ENCODE results near the gene COQ7.

COQ7 gene

GRCh38 chr16:19115148-19116021 lies 48.0 kb downstream of the COQ7 start:
- DNase-seq (ENCODE audit: low read depth), result no peak
- TF ChIP-seq, protein P1, sequence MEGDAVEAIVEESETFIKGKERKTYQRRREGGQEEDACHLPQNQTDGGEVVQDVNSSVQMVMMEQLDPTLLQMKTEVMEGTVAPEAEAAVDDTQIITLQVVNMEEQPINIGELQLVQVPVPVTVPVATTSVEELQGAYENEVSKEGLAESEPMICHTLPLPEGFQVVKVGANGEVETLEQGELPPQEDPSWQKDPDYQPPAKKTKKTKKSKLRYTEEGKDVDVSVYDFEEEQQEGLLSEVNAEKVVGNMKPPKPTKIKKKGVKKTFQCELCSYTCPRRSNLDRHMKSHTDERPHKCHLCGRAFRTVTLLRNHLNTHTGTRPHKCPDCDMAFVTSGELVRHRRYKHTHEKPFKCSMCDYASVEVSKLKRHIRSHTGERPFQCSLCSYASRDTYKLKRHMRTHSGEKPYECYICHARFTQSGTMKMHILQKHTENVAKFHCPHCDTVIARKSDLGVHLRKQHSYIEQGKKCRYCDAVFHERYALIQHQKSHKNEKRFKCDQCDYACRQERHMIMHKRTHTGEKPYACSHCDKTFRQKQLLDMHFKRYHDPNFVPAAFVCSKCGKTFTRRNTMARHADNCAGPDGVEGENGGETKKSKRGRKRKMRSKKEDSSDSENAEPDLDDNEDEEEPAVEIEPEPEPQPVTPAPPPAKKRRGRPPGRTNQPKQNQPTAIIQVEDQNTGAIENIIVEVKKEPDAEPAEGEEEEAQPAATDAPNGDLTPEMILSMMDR (IDR thresholded peaks at IDR 0.05; ENCODE audit: control insufficient read depth, insufficient read depth, low read depth, low read length, missing control alignments), result peak; percentile 32
- H3K4me3 ChIP-seq (ENCODE audit: control insufficient read depth, low read depth, low read length), result peak overlapping the region; percentile 68

DNA sequence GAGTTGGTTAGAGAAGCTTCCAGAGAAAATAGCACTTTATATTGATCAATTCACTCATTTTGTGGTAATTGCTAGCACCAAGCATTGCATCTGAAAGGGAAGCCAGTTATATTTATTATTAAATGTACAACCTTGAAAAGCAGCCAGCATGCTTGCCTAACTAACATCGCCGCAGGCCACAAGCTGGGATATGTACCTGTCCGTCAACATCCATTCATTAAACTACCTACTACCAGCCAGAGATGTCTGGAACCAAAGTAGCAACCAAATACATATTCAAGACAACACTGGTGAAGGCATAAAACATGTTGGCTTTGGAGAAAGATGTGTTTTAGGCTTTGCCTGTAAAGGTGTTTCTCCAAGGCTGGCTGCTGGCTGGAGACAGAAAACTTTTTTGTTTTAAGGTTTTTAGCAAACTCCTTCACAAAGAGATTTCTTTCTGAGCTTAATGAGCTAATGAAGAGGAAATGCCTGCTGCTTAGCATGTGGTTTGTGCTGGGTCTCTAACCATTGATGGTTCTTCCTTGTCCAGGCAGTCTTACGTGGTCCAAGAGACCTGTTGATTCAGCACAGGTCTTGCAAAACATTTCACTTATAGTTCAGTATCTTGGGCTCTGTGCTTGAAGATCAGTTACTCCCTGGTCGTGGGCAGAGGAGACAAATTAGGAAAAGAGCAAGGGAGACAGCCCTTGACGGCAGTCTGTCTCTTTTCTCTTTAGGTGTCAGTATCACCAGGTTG lies 49.5 kb downstream of the COQ7 start:
- no peak for DNase-seq (ENCODE audit: low read depth)
- no peak overlapping the region for H3K4me3 ChIP-seq (ENCODE audit: control insufficient read depth, low read depth, low read length)
- TF ChIP-seq, protein P1 (IDR thresholded peaks at IDR 0.05; ENCODE audit: control insufficient read depth, insufficient read depth, low read depth, low read length, missing control alignments), result no peak

GRCh38 chr16:19118938-19119431 lies 51.6 kb downstream of the COQ7 start:
- peak overlapping the region; percentile 65 for H3K4me3 ChIP-seq (ENCODE audit: control insufficient read depth, low read depth, low read length)
- TF ChIP-seq, protein P1 (IDR thresholded peaks at IDR 0.05; ENCODE audit: control insufficient read depth, insufficient read depth, low read depth, low read length, missing control alignments), result no peak
- DNase-seq (ENCODE audit: low read depth), result peak; percentile 79

GRCh38 chr16:19119564-19119963 lies 52.1 kb downstream of the COQ7 start:
- H3K4me3 ChIP-seq (ENCODE audit: control insufficient read depth, low read depth, low read length), result peak overlapping the region; percentile 65
- TF ChIP-seq, protein P1 (IDR thresholded peaks at IDR 0.05; ENCODE audit: control insufficient read depth, insufficient read depth, low read depth, low read length, missing control alignments), result no peak
- DNase-seq (ENCODE audit: low read depth), result peak; percentile 82

- DNase-seq (ENCODE audit: low read depth), result no peak
- TF ChIP-seq, protein P1 (IDR thresholded peaks at IDR 0.05; ENCODE audit: control insufficient read depth, insufficient read depth, low read depth, low read length, missing control alignments), result no peak
These were observed 56.2 kb downstream of the COQ7 start for GRCh38 chr16:19123535-19124178.

DNA sequence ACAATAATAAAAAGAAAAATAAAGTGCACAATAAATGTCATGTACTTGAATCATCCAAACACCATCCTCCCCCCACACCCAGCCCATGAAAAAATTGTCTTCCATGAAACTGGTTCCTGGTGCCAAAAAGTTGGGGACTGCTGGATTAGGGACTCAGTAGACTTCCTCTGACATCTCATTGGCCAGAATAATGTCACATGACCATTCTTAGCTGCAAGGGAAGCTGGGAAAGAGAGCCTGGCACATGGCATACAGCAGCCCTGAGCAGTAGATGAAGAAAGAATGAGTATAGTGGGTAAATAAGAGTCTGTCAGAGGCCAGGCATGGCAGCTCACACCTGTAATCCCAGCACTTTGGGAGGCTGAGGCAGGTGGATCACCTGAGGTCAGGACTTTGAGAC lies 58.9 kb downstream of the COQ7 start:
- DNase-seq (ENCODE audit: low read depth), result no peak
- TF ChIP-seq, protein P1 (IDR thresholded peaks at IDR 0.05; ENCODE audit: control insufficient read depth, insufficient read depth, low read depth, low read length, missing control alignments), result no peak
- no peak overlapping the region for H3K4me3 ChIP-seq (ENCODE audit: control insufficient read depth, low read depth, low read length)

More at GRCh38 chr16:19123535-19124178, 56.2 kb downstream of the COQ7 start:
- no peak overlapping the region for H3K4me3 ChIP-seq (ENCODE audit: control insufficient read depth, low read depth, low read length)
